HG02840 (cell line): ENCODE measurements around the gene CACNB4.
"Not testable (repeated sequence)": the region's sequence is repeated elsewhere in the genome, so short reads cannot be mapped to it uniquely, and the experiment has no call there.

Experiments
- ATAC-seq: cut with Tn5 transposase; IDR thresholded peaks from one replicate; pipeline ENCODE4 v1.9.1; 2021; ENCODE audit warnings: mild to moderate bottlenecking, moderate library complexity, moderate number of reproducible peaks; ENCODE audit not compliant: unreplicated experiment, low FRiP score

Gene CACNB4

GRCh38 chr2:151947813-151948165 lies 151.1 kb downstream of the CACNB4 start:
- no peak for ATAC-seq

- no peak for ATAC-seq
Measured at GRCh38 chr2:151946899-151947812, 151.7 kb downstream of the CACNB4 start.

GRCh38 chr2:151946250-151946884 lies 152.5 kb downstream of the CACNB4 start:
- ATAC-seq: no peak

- ATAC-seq: no peak
Measured at GRCh38 chr2:151945602-151946001, 153.2 kb downstream of the CACNB4 start.

GRCh38 chr2:151945186-151945585 lies 153.7 kb downstream of the CACNB4 start:
- no peak for ATAC-seq

- no peak for ATAC-seq
Measured at GRCh38 chr2:151943461-151943860, 155.4 kb downstream of the CACNB4 start.

- not testable (repeated sequence) for ATAC-seq
Measured at GRCh38 chr2:151942540-151943205, 156.2 kb downstream of the CACNB4 start.

- no peak for ATAC-seq
Measured at GRCh38 chr2:151937966-151938365, 160.9 kb downstream of the CACNB4 start.

- ATAC-seq: no peak
Measured at GRCh38 chr2:151936626-151937025, 162.2 kb downstream of the CACNB4 start.

- no peak for ATAC-seq
Measured at GRCh38 chr2:151933266-151933804, 165.5 kb downstream of the CACNB4 start.

- ATAC-seq: no peak
Measured at GRCh38 chr2:151931756-151932155, 167.1 kb downstream of the CACNB4 start.

GRCh38 chr2:151931030-151931611 lies 167.7 kb downstream of the CACNB4 start:
- no peak for ATAC-seq

- no peak for ATAC-seq
Measured at GRCh38 chr2:151930042-151930441, 168.8 kb downstream of the CACNB4 start.

- no peak for ATAC-seq
Measured at GRCh38 chr2:151928380-151928779, 170.5 kb downstream of the CACNB4 start.

- ATAC-seq: no peak
Measured at GRCh38 chr2:151927501-151928221, 171.2 kb downstream of the CACNB4 start.

GRCh38 chr2:151922845-151923666 lies 175.8 kb downstream of the CACNB4 start:
- no peak for ATAC-seq

GRCh38 chr2:151919786-151920185 lies 179.1 kb downstream of the CACNB4 start:
- ATAC-seq: no peak

- ATAC-seq: no peak
Measured at GRCh38 chr2:151918308-151918707, 180.5 kb downstream of the CACNB4 start.

GRCh38 chr2:151916632-151917031 lies 182.2 kb downstream of the CACNB4 start:
- ATAC-seq: no peak
